Activated CD4-positive, alpha-beta memory T cell treated with anti-CD3 and anti-CD28 coated beads for 36 hours (primary cell): Measurements from ENCODE around the gene ARL6IP4. TPM values are rescaled to one million over a fixed set of nuclear protein-coding genes. Genes with fewer than 3 reads are reported as not detected.

Experiments used
- CTCF ChIA-PET: fragments of 350-600 bp; sonication (Branson Sonifier 250); formaldehyde crosslinking; loops from one replicate; lab custom pipeline; 2021; ENCODE audit warnings: antibody characterized with exemption, inconsistent platforms; lab: Charles Lee
- POLR2A ChIA-PET: fragments of 350-600 bp; sonication (Branson Sonifier 250); formaldehyde crosslinking; loops from one replicate; lab custom pipeline; 2021; ENCODE audit warnings: antibody characterized with exemption; lab: Charles Lee
- DNase-seq: peaks from one replicate; pipeline ENCODE4 v3.0.0-alpha.2; 2020
- H3K27ac Mint-ChIP-seq: one replicate; pipeline ENCODE4 v1.8.0; 2021; ENCODE audit warnings: mixed read lengths
- H3K27me3 Mint-ChIP-seq: one replicate; pipeline ENCODE4 v1.8.0; 2021; ENCODE audit warnings: mixed read lengths
- H3K36me3 Mint-ChIP-seq: one replicate; pipeline ENCODE4 v1.8.0; 2021; ENCODE audit warnings: mixed read lengths
- H3K4me1 Mint-ChIP-seq: one replicate; pipeline ENCODE4 v1.8.0; 2021; ENCODE audit warnings: low read depth, mixed read lengths
- H3K4me3 Mint-ChIP-seq: one replicate; pipeline ENCODE4 v1.8.0; 2021; ENCODE audit warnings: mild to moderate bottlenecking, mixed read lengths
- H3K9me3 Mint-ChIP-seq: one replicate; pipeline ENCODE4 v1.8.0; 2021; ENCODE audit warnings: mixed read lengths
- intact Hi-C: fragments of 100-400 bp; cut with micrococcal nuclease; formaldehyde crosslinking; loops from one replicate; pipeline ENCODE4 v1.15.1; 2023
- total RNA-seq, 2 experiments: library from RNA; stranded (reverse); gene quantifications; one replicate each; pipeline ENCODE4 v1.2.3, GENCODE V29; 2021

Gene ARL6IP4
- total RNA-seq, 2 experiments from 2014 or later = 180 to 188 TPM

- Mint-ChIP-seq H3K27me3 (no peaks in the 10 kb centered on the region), H3K36me3 (peaks cover 15% of the 10 kb centered on the region), H3K27ac (peak overlapping the region; percentile 81), H3K4me1 (peaks cover 37% of the 10 kb centered on the region), H3K9me3 (no peaks in the 10 kb centered on the region), H3K4me3 (peak overlapping the region; percentile 89)
- ChIA-PET CTCF (interaction anchor here (1.0 to 1.8 kb wide), 2 partner anchors 181 to 257 kb away, joined by 3 to 7 read pairs; no protein-coding TSS in a partner anchor), POLR2A (interaction anchor here (2.1 kb wide), 1 partner anchor 252 kb away, joined by 5 read pairs; the partner anchor contains the start of genes MPHOSPH9 and MTRFR)
- DNase-seq = no peak
- intact Hi-C loops = loop anchor here (2.0 kb wide), 1 partner anchor 94 kb away; no protein-coding TSS in a partner anchor
These were observed 573 bp downstream of the ARL6IP4 start for GRCh38 chr12:122981036-122981471.

DNA sequence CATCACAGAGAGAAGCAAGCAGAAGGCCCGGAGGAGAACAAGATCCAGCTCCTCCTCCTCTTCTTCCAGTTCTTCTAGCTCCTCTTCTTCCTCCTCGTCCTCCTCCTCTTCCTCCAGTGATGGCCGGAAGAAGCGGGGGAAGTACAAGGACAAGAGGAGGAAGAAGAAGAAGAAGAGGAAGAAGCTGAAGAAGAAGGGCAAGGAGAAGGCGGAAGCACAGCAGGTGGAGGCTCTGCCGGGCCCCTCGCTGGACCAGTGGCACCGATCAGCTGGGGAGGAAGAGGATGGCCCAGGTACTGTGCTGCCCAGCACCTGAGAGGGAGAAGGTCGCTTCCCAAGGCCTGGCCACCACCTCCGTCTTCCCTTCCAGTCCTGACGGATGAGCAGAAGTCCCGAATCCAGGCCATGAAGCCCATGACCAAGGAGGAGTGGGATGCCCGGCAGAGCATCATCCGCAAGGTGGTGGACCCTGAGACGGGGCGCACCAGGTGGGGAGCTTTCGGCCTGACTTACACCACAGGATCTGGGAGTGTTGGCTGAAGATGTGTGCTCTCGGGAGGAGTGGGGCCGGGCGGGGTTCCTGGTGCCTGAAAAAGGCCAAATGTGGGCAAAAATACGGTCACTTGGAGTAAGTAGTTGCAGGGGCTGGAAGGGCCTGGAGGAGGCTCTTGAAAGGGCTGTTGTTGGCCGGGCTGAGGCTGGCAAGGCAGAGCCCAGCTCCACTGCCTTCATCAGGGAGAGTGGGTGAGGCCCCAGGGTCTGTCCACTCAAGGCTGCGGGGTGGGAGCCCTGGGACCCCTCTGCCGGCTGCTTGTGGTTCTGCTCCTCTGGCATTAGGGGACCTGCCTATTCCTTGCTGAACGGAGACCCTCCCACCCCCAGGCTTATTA, 1.4 kb downstream of the ARL6IP4 start:
- intact Hi-C loops = loop anchor here (2.0 kb wide), 1 partner anchor 93 kb away; no protein-coding TSS in a partner anchor
- ChIA-PET CTCF (interaction anchor here (1.0 to 1.8 kb wide), 2 partner anchors 180 to 256 kb away, joined by 3 to 7 read pairs; no protein-coding TSS in a partner anchor), POLR2A (interaction anchor here (1.7 to 2.1 kb wide), 2 partner anchors 7 to 251 kb away, joined by 5 read pairs; partner anchors contain the start of genes MPHOSPH9, MTRFR and OGFOD2)
- Mint-ChIP-seq H3K4me3 (peak overlapping the region; percentile 89), H3K36me3 (peaks cover 15% of the 10 kb centered on the region), H3K27ac (peak overlapping the region; percentile 81), H3K27me3 (no peaks in the 10 kb centered on the region), H3K4me1 (peaks cover 31% of the 10 kb centered on the region), H3K9me3 (no peaks in the 10 kb centered on the region)
- no peak for DNase-seq

DNA sequence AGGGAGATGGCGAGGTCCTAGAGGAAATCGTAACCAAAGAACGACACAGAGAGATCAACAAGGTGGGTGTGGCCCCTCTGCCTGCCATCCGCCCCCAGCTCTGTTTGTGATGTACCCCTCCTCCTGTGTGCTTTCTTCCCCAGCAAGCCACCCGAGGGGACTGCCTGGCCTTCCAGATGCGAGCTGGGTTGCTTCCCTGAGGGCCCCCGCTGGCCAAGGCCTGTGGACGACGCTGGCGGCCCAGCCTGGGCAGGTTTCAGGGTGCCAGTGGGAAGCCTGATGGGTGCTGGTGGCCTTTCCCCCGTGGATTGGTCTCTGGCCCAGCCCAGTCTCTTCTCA, 2.0 kb downstream of the ARL6IP4 start:
- intact Hi-C loops = no loop called here
- ChIA-PET CTCF (interaction anchor here (1.2 to 1.8 kb wide), 2 partner anchors 93 to 255 kb away, joined by 3 to 7 read pairs; no protein-coding TSS in a partner anchor), POLR2A (interaction anchor here (1.7 kb wide), 1 partner anchor 8 kb away, joined by 5 read pairs; the partner anchor contains the start of gene OGFOD2)
- Mint-ChIP-seq H3K9me3 (no peaks in the 10 kb centered on the region), H3K27ac (peak overlapping the region; percentile 23), H3K4me1 (peaks cover 28% of the 10 kb centered on the region), H3K4me3 (peak overlapping the region; percentile 89), H3K27me3 (no peaks in the 10 kb centered on the region), H3K36me3 (peaks cover 15% of the 10 kb centered on the region)
- DNase-seq = no peak

DNA sequence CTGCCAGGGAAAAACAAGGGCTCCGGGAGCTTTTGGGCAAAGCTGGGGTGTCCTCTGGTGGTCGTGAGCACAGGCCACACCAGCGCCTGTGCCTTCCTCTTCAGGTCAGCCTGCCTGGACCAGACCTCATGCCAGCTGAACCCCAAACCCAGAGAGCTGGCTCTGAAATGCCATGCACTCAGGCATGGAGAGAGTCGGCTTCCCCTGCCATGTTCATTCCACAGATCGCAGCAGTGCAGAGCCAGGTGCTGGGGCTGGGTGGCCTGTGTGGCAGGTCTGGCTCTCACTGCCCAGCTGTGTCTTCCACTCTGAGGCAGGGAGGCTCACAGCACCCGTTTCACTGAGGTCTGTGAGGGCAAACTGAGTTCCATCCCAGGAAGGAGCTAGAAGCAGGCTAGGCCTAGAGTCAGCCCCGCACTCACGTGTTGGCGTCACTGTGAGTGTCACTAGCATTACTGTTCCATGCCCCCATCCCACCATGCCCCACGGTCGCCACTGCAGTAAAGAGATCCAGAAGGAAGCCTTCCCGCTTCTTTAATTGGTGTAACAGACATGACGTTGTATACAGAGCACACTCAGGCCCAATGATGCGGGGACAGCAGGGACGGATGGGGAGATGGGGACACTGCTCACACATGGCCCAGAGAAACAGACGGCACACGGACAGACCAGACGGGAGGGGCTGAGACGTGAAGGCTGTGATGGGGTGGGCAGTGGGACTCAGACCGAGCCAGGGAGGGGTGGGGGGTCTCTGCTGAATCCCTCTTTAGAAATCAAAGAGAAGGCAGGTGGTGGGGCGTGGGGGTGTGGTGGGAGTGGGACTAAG, 2.7 kb downstream of the ARL6IP4 start:
- ChIA-PET CTCF (interaction anchor here (1.2 kb wide), 1 partner anchor 92 kb away, joined by 3 read pairs; no protein-coding TSS in a partner anchor), POLR2A (interaction anchor here (1.7 kb wide), 1 partner anchor 9 kb away, joined by 5 read pairs; the partner anchor contains the start of gene OGFOD2)
- Mint-ChIP-seq H3K4me1 (peaks cover 26% of the 10 kb centered on the region), H3K4me3 (peak overlapping the region; percentile 37), H3K36me3 (peaks cover 15% of the 10 kb centered on the region), H3K9me3 (no peaks in the 10 kb centered on the region), H3K27ac (peak overlapping the region; percentile 23), H3K27me3 (no peaks in the 10 kb centered on the region)
- no peak for DNase-seq
- intact Hi-C loops = no loop called here

DNA sequence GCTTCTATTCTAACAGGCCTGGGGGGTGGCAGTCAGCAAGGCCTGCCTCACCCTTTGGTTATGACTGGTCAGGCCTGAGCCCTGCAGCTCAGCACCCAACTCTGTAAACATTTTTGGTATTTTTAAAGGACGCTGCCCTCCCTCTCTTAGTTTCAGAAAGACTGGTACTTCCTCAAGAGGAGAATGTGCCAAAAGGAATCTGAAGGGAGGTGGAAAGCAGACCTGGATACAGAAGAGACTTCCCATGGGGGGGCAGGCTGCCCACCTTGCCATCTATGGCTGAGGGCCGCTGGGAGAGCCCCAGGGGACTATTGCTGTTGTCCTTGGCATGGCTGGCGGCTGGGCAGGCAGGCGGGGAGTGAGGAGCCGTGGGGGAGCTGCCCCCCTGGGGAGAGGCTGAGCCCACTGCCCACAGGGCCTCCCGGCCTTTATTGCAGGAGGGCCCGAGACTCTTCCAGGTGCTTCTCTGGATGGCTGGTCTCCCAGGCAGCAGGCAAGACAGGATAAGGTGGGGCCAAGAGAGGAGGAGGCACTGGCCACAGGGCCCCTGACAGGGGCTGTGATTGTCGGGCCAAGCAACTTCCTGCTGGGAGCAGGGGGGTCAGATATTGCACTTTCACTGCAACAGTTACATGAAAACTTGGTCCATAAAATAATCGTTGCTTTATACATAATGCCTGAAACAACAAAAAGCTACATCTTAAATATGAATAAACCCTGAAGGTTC, 3.5 kb downstream of the ARL6IP4 start:
- no peak for DNase-seq
- Mint-ChIP-seq H3K9me3 (no peaks in the 10 kb centered on the region), H3K27me3 (no peaks in the 10 kb centered on the region), H3K4me3 (no peak overlapping the region), H3K36me3 (peaks cover 15% of the 10 kb centered on the region), H3K4me1 (peaks cover 25% of the 10 kb centered on the region), H3K27ac (peak overlapping the region; percentile 23)
- POLR2A ChIA-PET = interaction anchor here (0.5 kb wide), 1 partner anchor 148 kb away, joined by 3 read pairs; no protein-coding TSS in a partner anchor
- intact Hi-C loops = no loop called here
- CTCF ChIA-PET = interaction anchor here (0.6 to 1.4 kb wide), 4 partner anchors 8 to 254 kb away, joined by 3 read pairs; partner anchors contain the start of gene OGFOD2

DNA sequence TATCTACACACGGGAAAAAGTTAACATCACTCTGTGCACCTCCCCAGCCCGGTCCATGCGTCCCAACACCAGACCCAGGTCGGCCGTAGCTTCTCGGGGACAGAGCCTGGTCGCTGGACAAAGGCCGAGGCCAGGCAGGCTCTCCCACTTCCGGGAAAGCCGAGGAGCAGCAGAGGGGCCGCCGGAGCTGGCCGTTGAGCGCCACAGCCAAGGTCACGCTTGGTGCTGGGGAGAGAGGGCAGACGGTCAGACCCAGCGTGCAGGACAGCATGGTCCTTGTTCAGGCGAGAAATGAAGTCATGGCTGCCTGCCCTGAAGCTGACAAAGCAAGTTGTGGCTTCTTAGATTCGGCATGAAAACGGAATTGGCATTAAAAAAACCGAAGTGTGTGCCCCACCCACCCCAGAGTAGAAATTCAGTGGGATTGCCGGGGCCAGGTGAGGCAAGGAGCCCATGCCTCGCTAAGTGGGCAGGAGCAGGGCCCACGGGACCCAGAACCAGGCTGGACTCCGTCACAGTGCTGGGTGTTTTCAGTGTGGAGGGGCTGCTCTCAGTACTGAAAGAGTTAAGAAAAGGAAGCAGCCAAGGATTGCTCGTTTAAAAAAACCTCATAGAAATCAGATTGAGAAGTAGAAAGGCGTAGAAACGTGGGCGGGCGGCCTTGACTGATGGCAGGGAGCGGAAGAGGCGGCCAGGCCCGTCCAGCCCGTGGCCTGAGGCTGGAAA, 4.3 kb downstream of the ARL6IP4 start:
- CTCF ChIA-PET = interaction anchor here (0.6 to 1.4 kb wide), 3 partner anchors 9 to 253 kb away, joined by 3 read pairs; partner anchors contain the start of gene OGFOD2
- Mint-ChIP-seq H3K27ac (peak overlapping the region; percentile 10), H3K27me3 (no peaks in the 10 kb centered on the region), H3K36me3 (peaks cover 15% of the 10 kb centered on the region), H3K4me3 (no peak overlapping the region), H3K4me1 (peaks cover 21% of the 10 kb centered on the region), H3K9me3 (no peaks in the 10 kb centered on the region)
- DNase-seq = no peak
- POLR2A ChIA-PET = interaction anchor here (0.5 kb wide), 1 partner anchor 147 kb away, joined by 3 read pairs; no protein-coding TSS in a partner anchor
- intact Hi-C loops = no loop called here

- ChIA-PET POLR2A (no interaction called here), CTCF (no interaction called here)
- Mint-ChIP-seq H3K27ac (no peak overlapping the region), H3K4me1 (peaks cover 21% of the 10 kb centered on the region), H3K9me3 (no peaks in the 10 kb centered on the region), H3K27me3 (no peaks in the 10 kb centered on the region), H3K36me3 (peaks cover 15% of the 10 kb centered on the region), H3K4me3 (no peak overlapping the region)
- no peak for DNase-seq
- intact Hi-C loops = no loop called here
These were observed 5.1 kb downstream of the ARL6IP4 start for GRCh38 chr12:122985338-122986257.

DNA sequence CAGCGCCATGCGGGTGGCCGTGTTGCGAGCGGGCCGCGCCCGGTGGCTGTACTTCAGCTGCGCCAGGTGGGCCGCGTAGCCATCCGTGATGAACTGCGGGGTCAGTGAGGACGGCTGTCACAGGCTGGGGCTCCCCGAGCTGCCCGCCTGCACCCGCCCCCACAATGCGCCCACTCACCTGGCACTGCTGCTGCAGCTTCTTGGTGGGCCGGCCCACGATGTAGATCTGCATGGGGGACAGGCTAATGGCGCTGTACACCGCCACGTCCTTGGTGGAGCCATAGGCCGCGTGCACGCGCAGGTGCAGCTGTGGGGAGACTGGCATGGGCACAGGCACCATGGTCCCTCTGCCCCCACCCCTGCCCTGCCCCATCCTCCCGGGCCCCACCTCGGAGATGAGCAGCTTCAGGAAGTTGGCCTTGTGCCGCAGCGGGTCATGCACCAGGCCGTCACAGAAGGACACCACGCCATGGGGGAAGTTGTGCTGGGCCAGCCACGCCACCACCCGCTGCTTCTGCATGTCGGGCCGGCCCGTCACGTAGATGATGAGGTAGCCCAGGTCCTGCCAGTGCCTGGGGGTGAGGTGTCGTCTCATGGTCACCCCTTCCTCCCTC, 5.9 kb downstream of the ARL6IP4 start:
- intact Hi-C loops = no loop called here
- ChIA-PET POLR2A (no interaction called here), CTCF (no interaction called here)
- Mint-ChIP-seq H3K27ac (no peak overlapping the region), H3K27me3 (no peaks in the 10 kb centered on the region), H3K4me3 (no peak overlapping the region), H3K9me3 (no peaks in the 10 kb centered on the region), H3K4me1 (peaks cover 21% of the 10 kb centered on the region), H3K36me3 (peaks cover 12% of the 10 kb centered on the region)
- no peak for DNase-seq

GRCh38 chr12:122987086-122987951, 6.8 kb downstream of the ARL6IP4 start:
- Mint-ChIP-seq H3K27me3 (no peaks in the 10 kb centered on the region), H3K9me3 (no peaks in the 10 kb centered on the region), H3K36me3 (peaks cover 3% of the 10 kb centered on the region), H3K4me1 (peaks cover 12% of the 10 kb centered on the region), H3K27ac (no peak overlapping the region), H3K4me3 (no peak overlapping the region)
- DNase-seq = no peak
- CTCF ChIA-PET = no interaction called here
- intact Hi-C loops = no loop called here
- POLR2A ChIA-PET = no interaction called here
